NCI-H446 (cell line): ENCODE results near the gene SPANXN4.

Experiments used
- DNase-seq, 2 experiments: peaks; one replicate each; lab custom pipeline; 2025; lab: John Stamatoyannopoulos, UW

Gene SPANXN4, protein sequence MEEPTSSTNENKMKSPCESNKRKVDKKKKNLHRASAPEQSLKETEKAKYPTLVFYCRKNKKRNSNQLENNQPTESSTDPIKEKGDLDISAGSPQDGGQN

DNA sequence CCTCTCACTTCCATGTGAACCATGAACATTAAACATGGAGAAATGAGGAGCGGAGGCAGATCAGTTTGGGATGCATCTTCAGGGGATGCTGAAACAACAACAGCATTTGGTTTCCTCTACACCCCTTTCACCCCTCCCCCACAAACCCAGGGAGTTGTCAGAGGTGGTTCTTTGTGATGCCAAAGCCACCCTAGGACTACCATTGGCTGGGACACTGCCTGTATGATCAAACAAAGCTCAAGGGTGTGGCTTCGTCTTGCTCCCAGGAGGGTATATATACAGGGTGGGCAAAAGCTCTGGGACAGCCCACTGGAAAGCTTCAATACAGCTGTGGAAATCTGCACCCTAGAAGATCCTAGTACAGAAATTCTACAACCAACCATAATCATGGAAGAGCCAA is at the start of gene SPANXN4:
Gene SPANXN4 (plus strand): TSS at position 301 of the 400 bp plus-strand sequence. CDS start 87 bp downstream, at position 388.
- no peak for DNase-seq

DNA sequence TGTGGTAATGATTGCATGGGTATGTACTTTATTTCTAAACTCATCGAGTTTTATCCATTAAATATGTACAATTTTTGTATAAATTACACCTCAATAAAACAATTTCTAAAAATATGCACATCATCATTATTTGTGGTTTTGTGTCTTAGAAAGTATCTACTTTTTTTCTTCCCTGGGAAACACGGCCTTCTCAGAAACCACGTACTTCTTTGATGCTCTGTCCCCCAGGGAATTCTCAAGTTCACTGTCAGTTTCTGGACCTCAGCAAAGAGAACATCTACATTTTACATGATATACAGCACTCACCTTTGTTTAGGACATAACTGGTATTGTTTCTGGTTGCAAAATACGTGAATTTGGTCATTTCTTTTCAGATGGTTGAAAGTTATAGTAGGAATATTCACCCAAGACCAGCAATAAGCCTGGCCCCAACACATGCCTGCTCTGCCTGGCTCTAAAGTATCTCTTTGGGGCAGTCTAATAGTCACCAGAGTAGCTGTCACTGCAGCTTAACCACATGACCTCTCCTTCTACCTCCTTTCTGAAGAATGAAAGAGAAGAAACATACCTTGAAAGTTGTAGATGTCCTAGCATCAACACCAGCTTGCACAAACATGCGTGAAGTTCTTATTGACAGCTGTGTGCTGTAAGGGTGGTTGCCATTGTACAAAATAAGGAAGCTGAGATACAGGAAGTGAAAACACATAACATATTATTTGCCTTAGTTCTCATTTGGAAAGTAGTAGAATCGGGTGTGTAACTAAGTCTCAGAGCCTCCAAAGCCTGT is 48.4 kb upstream of the SPANXN4 start:
- no peak for DNase-seq

- no peak for DNase-seq
These were observed 47.5 kb upstream of the SPANXN4 start for GRCh38 chrX:142978130-142978684.

- DNase-seq: no peak
These were observed 43.0 kb upstream of the SPANXN4 start for GRCh38 chrX:142982679-142983078.

- no peak for DNase-seq
These were observed 30.7 kb upstream of the SPANXN4 start for GRCh38 chrX:142994988-142995387.

DNA sequence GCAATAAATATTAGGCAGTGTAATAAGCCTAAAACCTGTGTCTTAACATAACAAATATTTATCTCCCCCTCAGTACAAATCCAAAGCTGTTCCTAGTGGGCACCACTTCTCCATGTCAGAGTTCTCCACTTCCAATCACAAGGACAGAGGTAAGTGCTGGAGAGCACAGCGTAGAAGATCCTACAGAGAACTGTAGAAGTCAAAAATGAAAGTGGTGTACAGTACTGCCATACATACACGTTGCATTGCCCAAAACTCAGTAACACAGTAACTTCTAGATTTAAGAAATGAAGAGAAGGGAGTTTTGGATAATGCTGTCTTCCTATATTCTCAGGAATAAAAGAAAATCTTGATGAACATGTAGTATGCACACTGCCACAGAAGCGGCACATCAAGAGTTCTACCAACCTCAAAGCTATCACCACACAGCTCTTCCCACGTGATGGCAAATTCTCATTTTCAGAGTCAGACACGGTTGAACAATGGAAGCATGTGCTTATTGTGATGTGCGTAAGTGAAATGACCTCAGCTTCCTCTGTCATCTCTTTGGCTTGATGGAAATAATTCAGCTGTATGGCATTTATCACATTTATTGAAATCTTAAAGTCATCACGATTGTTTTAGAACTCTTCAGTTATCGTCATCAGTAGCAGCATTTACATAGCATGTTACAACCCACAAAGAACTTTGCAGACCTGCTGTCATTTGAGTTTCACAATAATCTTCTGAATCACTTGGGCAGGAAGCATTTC is 27.1 kb upstream of the SPANXN4 start:
- DNase-seq: no peak

- DNase-seq: no peak
These were observed 26.5 kb upstream of the SPANXN4 start for GRCh38 chrX:142999199-142999701.

- no peak for DNase-seq
These were observed 23.5 kb upstream of the SPANXN4 start for GRCh38 chrX:143002206-143002605.

- DNase-seq: no peak
These were observed 8.5 kb upstream of the SPANXN4 start for GRCh38 chrX:143017272-143017671.

DNA sequence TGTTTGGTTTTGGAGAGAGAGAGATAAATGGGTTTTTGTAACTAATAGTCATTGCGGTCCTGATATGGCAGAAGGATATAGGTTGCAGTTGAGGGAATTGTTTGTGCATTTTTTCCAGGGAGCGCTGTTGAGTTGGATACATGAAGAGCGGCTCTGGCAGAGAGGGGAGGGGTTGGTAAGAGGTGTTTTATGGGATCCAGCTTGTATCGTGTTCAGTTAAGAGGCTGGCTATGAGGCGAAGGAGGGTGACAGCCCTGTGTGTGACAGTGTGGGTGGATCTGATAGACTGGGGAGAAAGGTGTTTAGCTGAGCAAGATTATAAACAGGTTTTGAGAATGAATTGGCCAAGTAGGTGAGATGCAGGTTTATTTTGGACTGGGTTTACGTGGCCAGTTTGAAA is 1.5 kb downstream of the SPANXN4 start:
- no peak for DNase-seq

- DNase-seq: no peak
These were observed 21.8 kb downstream of the SPANXN4 start for GRCh38 chrX:143047511-143047910.

GRCh38 chrX:143058120-143058519 is 32.4 kb downstream of the SPANXN4 start:
- no peak for DNase-seq

DNA sequence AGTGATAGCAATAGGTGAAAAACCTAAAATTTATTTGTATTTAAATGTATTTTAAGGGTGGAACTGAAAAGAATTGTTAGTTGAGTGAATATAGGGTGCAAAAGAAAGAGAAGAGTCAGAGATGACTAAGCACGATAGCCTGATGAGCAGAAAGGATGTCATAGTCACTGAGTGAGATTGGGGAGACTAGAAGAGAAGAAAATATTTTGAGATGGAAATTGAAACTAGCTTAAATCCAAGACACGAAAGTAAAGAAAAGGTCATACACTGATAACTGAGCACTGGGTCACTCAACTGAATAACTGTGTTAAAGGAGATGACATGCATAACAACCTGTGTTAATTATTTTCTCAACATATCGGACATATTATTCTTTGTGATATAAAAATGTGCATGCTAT is 55.5 kb downstream of the SPANXN4 start:
- no peak for DNase-seq

DNA sequence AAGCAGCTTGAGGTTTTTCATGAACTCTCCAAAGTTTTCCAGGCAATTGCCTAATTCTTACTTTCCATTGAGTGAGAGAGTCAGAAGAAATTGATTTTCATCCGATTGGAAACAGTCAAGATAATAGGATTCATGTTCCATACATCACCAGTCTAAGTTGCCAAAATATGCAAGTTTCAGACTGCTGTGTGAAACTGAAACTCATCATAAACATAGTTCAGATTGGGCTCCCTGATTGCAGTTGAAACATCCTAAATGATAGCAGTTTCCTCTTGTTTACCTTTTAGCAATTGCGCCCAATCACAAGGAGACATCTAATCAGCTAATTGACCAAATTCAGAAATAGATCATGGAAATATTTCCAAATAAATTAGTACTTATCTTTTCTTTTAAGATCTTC is 56.8 kb downstream of the SPANXN4 start:
- DNase-seq: no peak
